CD4-positive, alpha-beta memory T cell (primary cell): Measurements from ENCODE around the gene ABCF2. TPM values are rescaled to one million over a fixed set of nuclear protein-coding genes. Genes with fewer than 3 reads are reported as not detected.
A peak's percentile ranks its signal among the peaks of the same experiment; 100 is the strongest.

Experiments
- CTCF ChIA-PET: fragments of 350-600 bp; sonication (Branson Sonifier 250); formaldehyde crosslinking; loops from one replicate; lab custom pipeline; 2021; ENCODE audit warnings: inconsistent platforms; ENCODE audit not compliant: partially characterized antibody; lab: Charles Lee
- POLR2A ChIA-PET: fragments of 350-600 bp; sonication (Branson Sonifier 250); formaldehyde crosslinking; loops from one replicate; lab custom pipeline; 2021; ENCODE audit not compliant: partially characterized antibody; lab: Charles Lee
- DNase-seq, 5 donors: peaks; one replicate each; pipeline versions ENCODE4 v3.0.0 to v3.0.0-alpha.2; 2020 to 2022; ENCODE audit warnings: mixed read lengths in 1 of 5
- H3K27ac ChIP-seq: one replicate; pipeline ENCODE4 v1.7.0; 2013; ENCODE audit warnings: low read depth, low read length
- H3K27me3 ChIP-seq: 2 replicates; pipeline ENCODE4 v1.7.0; 2013; ENCODE audit warnings: mild to moderate bottlenecking, low read length, moderate library complexity; ENCODE audit not compliant: insufficient read depth
- H3K36me3 ChIP-seq: 2 replicates; pipeline ENCODE4 v1.7.0; 2013; ENCODE audit warnings: mild to moderate bottlenecking, low read length, moderate library complexity; ENCODE audit not compliant: insufficient read depth
- H3K4me1 ChIP-seq: 2 replicates; pipeline ENCODE4 v1.7.0; 2013; ENCODE audit warnings: mild to moderate bottlenecking, low read length, moderate library complexity; ENCODE audit not compliant: insufficient read depth
- H3K4me3 ChIP-seq, 2 donors: one replicate each; pipeline ENCODE4 v1.7.0; 2013; ENCODE audit warnings: low read length in 2 of 2, mild to moderate bottlenecking in 1 of 2
- H3K9me3 ChIP-seq, 2 donors: one replicate each; pipeline ENCODE4 v1.7.0; 2013; ENCODE audit warnings: low read length in 2 of 2, control low read depth in 1 of 2; ENCODE audit not compliant: control insufficient read depth in 1 of 2
- H3K27ac Mint-ChIP-seq, 7 donors: one replicate each; pipeline ENCODE4 v1.8.0; 2020 to 2021; ENCODE audit warnings: mixed read lengths in 7 of 7, mild to moderate bottlenecking in 6 of 7, inconsistent platforms in 3 of 7, moderate library complexity in 3 of 7
- H3K27me3 Mint-ChIP-seq, 2 donors: one replicate each; pipeline ENCODE4 v1.8.0; 2020 to 2021; ENCODE audit warnings: mixed read lengths in 2 of 2
- H3K36me3 Mint-ChIP-seq, 2 donors: one replicate each; pipeline ENCODE4 v1.8.0; 2020 to 2021; ENCODE audit warnings: mixed read lengths in 2 of 2, inconsistent platforms in 1 of 2, mild to moderate bottlenecking in 1 of 2
- H3K4me1 Mint-ChIP-seq, 4 donors: one replicate each; pipeline ENCODE4 v1.8.0; 2020 to 2021; ENCODE audit warnings: mixed read lengths in 4 of 4, mild to moderate bottlenecking in 1 of 4
- H3K4me3 Mint-ChIP-seq, 8 donors: one replicate each; pipeline ENCODE4 v1.8.0; 2020 to 2021; ENCODE audit warnings: mixed read lengths in 8 of 8, mild to moderate bottlenecking in 7 of 8, moderate library complexity in 6 of 8, inconsistent platforms in 3 of 8
- H3K9me3 Mint-ChIP-seq, 8 donors: one replicate each; pipeline ENCODE4 v1.8.0; 2020 to 2021; ENCODE audit warnings: mixed read lengths in 8 of 8, mild to moderate bottlenecking in 5 of 8, inconsistent platforms in 3 of 8, moderate library complexity in 1 of 8
- intact Hi-C: fragments of 100-400 bp; cut with micrococcal nuclease; formaldehyde crosslinking; loops from one replicate; pipeline ENCODE4 v1.15.1; 2023
- polyA plus RNA-seq, 2 donors: library from polyadenylated mRNA; unstranded; fragments of 300-500 nt; fragmentation: Illumina TruSeq; gene quantifications; one replicate each; pipeline ENCODE4 v1.2.3, GENCODE V29; 2021
- total RNA-seq, 2 experiments: library from RNA; stranded (reverse); gene quantifications; one replicate each; pipeline ENCODE4 v1.2.3, GENCODE V29; 2021

The ABCF2 gene
- total and polyA plus RNA-seq, 4 experiments from 2014 or later = 31.4 to 37.3 (median 34.4) TPM

DNA sequence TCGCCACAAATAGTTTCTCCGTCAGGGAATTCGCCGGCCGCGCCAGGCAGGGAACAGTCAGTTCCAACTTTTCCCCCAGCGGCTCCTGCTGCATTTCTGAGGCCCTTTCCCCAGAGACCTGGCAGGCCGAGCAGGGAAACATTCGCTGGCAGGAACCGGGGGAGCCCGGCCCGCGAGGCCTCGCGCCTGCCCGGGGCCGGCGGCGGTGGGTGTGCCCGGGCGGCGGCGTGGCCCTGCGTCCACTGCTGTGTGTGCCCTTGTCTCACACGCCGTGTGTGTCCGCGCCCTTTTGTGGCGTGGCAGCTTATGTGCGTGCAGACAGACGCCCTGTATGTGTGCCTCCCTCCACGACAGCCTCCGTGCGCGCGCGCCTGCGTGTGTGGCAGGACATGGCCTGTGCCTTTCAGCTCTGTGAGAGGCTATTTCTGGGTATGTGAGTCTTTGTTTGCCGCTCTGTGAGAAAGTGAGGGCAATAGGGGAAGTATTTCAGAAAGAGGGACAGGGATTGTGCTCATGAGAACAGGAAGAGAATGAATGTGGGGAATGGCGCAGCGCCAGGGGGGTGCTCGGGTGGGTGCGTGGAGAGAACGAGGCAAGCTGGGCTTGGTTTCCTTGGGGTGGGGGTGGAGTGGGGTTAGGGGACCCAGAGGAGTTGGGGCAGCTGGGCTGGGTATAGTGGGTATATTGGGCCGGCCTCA is 22.2 kb upstream of the ABCF2 start:
- Mint-ChIP-seq H3K27ac (peak overlapping the region in 3 of 7 donors; percentile 2 to 72 (median 4)), H3K4me3 (peak overlapping the region; percentile 57 to 83 (median 72)), H3K4me1 (peaks cover 20 to 62% (median 36%) of the 10 kb centered on the region in 4 donors), H3K36me3 (no peaks in the 10 kb centered on the region), H3K9me3 (no peaks in the 10 kb centered on the region), H3K27me3 (peaks cover 31 to 49% of the 10 kb centered on the region in 2 donors)
- peak; percentile 33 to 48 (median 44) for DNase-seq
- Histone ChIP-seq H3K36me3 (no peaks in the 10 kb centered on the region), H3K4me3 (peak overlapping the region in 1 of 2 donors; percentile 32), H3K9me3 (no peaks in the 10 kb centered on the region), H3K4me1 (peaks cover 51% of the 10 kb centered on the region), H3K27ac (no peak overlapping the region), H3K27me3 (peaks cover 39% of the 10 kb centered on the region)
- intact Hi-C loops = loop anchor here (5.0 kb wide), 1 partner anchor 42 kb away; no protein-coding TSS in a partner anchor
- ChIA-PET CTCF (no interaction called here), POLR2A (interaction anchor here (1.0 kb wide), 1 partner anchor 17 kb away, joined by 3 read pairs; the partner anchor contains the start of gene CHPF2)

DNA sequence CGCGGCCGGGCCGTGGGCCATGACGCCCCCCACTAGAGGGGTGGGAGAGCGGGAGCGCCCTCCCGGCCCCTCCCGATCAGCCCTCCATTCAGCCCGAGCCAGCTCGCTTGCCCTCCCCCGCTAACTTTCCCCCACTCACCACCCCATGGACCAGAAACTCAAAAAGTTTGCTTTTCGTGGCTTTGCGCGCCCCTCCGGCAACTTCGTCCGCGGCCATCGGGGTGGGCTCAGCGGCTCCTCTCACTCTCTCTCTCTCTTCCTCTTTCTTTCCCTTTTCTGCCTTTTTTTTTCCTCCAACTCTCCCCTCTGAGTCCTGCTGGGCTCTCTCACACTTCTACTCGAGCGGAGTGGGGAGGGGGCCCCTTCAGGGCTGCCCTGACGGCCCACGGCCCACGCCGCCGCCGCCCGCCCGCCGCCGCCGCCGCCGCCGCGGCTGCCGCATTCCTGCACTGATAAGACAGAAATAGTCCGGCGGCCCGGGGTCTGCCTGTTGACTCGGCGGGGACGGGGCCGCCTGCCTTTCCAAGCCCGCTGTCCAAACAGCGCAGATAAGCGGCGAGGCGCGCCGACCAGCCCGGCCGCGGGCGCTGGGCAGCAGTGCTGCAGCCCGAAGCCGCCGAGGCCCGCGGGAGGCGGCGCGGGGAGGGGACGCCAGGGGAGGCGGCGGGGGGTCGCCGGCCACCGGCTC is 21.5 kb upstream of the ABCF2 start, which contains the start of gene SMARCD3:
Gene SMARCD3 (minus strand): TSS at position 349 of the 688 bp plus-strand sequence. CDS start 132 bp downstream, at position 217.
- Histone ChIP-seq H3K9me3 (no peaks in the 10 kb centered on the region), H3K36me3 (no peaks in the 10 kb centered on the region), H3K4me3 (peak within 1 kb of the TSS in 1 of 2 donors; percentile 32), H3K27ac (no peak within 1 kb of the TSS), H3K4me1 (peaks cover 58% of the 10 kb centered on the region), H3K27me3 (peaks cover 39% of the 10 kb centered on the region)
- peak within 1 kb of the TSS; percentile 71 to 83 (median 80) for H3K4me3 Mint-ChIP-seq
- no peaks in the 10 kb centered on the region for H3K9me3 Mint-ChIP-seq
- ChIA-PET POLR2A (interaction anchor here (1.8 kb wide), 1 partner anchor 22 kb away, joined by 5 read pairs; the partner anchor contains the start of gene ABCF2), CTCF (interaction anchor here (1.3 kb wide), 1 partner anchor 350 kb away, joined by 3 read pairs; no protein-coding TSS in a partner anchor)
- peaks cover 30 to 42% of the 10 kb centered on the region in 2 donors for H3K27me3 Mint-ChIP-seq
- no peaks in the 10 kb centered on the region for H3K36me3 Mint-ChIP-seq
- peak within 1 kb of the TSS in 4 of 7 donors; percentile 2 to 79 (median 38) for H3K27ac Mint-ChIP-seq
- intact Hi-C loops = loop anchor here (5.0 kb wide), 1 partner anchor 41 kb away; no protein-coding TSS in a partner anchor
- peaks cover 25 to 69% (median 41%) of the 10 kb centered on the region in 4 donors for H3K4me1 Mint-ChIP-seq
- peak in 3 of 5 donors; percentile 25 to 45 (median 42) for DNase-seq

DNA sequence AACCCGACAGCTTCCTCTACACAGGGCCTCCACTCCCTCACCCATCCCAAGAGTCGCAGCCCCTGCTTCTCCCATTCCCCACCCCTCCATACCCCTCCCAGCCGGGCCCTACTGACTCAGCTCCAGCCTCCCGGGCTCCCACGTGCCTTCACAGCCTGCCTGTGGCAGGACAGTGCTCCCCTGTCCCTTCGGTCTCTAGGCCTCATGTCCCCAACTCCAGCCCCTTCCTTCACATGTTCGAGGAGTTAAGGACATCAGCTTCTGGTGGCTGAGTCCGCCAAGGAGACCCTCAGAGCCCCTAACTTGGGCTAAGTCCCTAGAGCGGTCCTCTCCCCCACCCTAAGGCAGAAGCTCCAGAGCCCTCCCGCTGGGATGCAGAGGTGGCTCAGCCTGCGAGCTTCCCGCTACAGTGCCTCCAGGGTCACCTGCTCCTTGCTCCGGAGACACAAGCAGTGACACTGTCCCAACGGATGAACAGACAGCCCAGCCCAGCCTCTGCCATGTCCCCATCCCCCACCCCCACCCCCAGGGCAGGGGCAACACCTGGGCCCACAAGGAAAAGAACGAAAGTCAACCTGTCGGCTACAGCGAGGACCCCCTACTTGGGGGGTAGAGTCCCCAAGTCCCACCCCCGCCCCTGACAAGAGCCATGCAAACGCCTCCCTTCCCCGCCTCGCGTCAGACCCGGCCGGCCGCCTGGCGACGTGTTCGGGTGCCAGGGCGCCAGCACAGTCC is 20.8 kb upstream of the ABCF2 start:
- intact Hi-C loops = loop anchor here (5.0 kb wide), 1 partner anchor 40 kb away; no protein-coding TSS in a partner anchor
- Mint-ChIP-seq H3K4me1 (peaks cover 30 to 75% (median 47%) of the 10 kb centered on the region in 4 donors), H3K4me3 (peak overlapping the region; percentile 66 to 79 (median 75)), H3K9me3 (no peaks in the 10 kb centered on the region), H3K27me3 (peaks cover 25 to 36% of the 10 kb centered on the region in 2 donors), H3K27ac (peak overlapping the region in 1 of 7 donors; percentile 60), H3K36me3 (no peaks in the 10 kb centered on the region)
- POLR2A ChIA-PET = interaction anchor here (1.3 to 1.8 kb wide), 2 partner anchors 21 to 80 kb away, joined by 3 to 5 read pairs; partner anchors contain the start of genes ABCF2 and GBX1
- Histone ChIP-seq H3K36me3 (no peaks in the 10 kb centered on the region), H3K27me3 (peaks cover 37% of the 10 kb centered on the region), H3K27ac (no peak overlapping the region), H3K9me3 (no peaks in the 10 kb centered on the region), H3K4me3 (peak overlapping the region in 1 of 2 donors; percentile 24), H3K4me1 (peaks cover 64% of the 10 kb centered on the region)
- CTCF ChIA-PET = interaction anchor here (0.9 to 2.2 kb wide), 3 partner anchors 41 to 349 kb away, joined by 3 to 5 read pairs (median 3); no protein-coding TSS in a partner anchor
- DNase-seq = no peak

- no peak overlapping the region for H3K27ac ChIP-seq
- CTCF ChIA-PET = interaction anchor here (0.9 to 2.2 kb wide), 4 partner anchors 10 to 349 kb away, joined by 3 to 10 read pairs (median 4); no protein-coding TSS in a partner anchor
- intact Hi-C loops = loop anchor here (5.0 kb wide), 1 partner anchor 40 kb away; no protein-coding TSS in a partner anchor
- Mint-ChIP-seq H3K27me3 (peaks cover 19 to 31% of the 10 kb centered on the region in 2 donors), H3K27ac (peak overlapping the region in 1 of 7 donors; percentile 32), H3K36me3 (no peaks in the 10 kb centered on the region), H3K9me3 (no peaks in the 10 kb centered on the region), H3K4me3 (peak overlapping the region in 6 of 8 donors; percentile 8 to 76 (median 44)), H3K4me1 (peaks cover 27 to 68% (median 41%) of the 10 kb centered on the region in 4 donors)
- POLR2A ChIA-PET = interaction anchor here (1.3 to 1.8 kb wide), 2 partner anchors 20 to 79 kb away, joined by 3 to 5 read pairs; partner anchors contain the start of genes ABCF2 and GBX1
- H3K27me3 ChIP-seq = peaks cover 29% of the 10 kb centered on the region
- no peaks in the 10 kb centered on the region for H3K36me3 ChIP-seq
- H3K4me1 ChIP-seq = peaks cover 61% of the 10 kb centered on the region
- peak in 1 of 5 donors; percentile 7 for DNase-seq
- no peaks in the 10 kb centered on the region for H3K9me3 ChIP-seq
- no peak overlapping the region for H3K4me3 ChIP-seq
Observed at GRCh38 chr7:151246851-151247580, 20.0 kb upstream of the ABCF2 start.

DNA sequence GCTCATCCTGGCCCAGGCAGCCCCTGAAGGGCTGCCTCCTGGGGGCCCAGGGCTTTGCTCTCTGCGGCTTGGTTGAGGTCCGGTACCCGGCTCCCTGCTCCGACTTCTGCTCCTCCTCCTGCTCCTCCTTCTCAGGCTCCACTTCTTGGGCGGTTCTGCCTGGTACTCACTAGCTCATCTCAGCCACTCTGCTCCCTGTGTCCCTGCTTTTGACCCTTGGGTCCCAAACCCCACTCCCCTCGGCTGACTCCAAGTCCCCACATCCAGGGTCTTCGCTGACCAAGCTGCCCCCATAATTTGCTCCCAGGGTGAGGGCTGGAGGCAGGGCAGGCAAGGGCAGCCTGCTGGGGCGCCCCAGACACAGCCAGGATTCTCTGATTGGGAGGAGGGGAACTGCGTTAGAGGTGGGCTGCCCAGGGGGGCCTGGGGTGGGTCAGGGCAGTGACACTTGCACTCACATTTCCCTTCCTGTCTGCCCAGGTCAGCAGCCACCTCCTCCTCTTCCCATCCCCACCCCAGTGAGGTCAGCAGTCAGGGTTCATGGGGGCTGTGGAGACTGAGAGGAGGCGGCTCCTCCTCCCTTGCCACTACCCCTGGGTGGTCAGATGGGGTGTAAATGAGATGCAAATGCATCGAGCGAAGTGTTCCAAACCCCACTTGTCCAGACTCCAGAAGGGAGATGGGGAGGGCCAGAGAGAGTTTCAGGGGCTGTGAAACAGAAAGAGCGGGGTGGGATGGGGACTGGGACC is 19.3 kb upstream of the ABCF2 start:
- H3K36me3 Mint-ChIP-seq = no peaks in the 10 kb centered on the region
- H3K4me1 Mint-ChIP-seq = peaks cover 27 to 70% (median 40%) of the 10 kb centered on the region in 4 donors
- peaks cover 26% of the 10 kb centered on the region for H3K27me3 ChIP-seq
- H3K36me3 ChIP-seq = no peaks in the 10 kb centered on the region
- peaks cover 59% of the 10 kb centered on the region for H3K4me1 ChIP-seq
- H3K4me3 Mint-ChIP-seq = peak overlapping the region; percentile 46 to 78 (median 66)
- H3K27ac Mint-ChIP-seq = peak overlapping the region in 3 of 7 donors; percentile 5 to 35 (median 24)
- H3K9me3 Mint-ChIP-seq = no peaks in the 10 kb centered on the region
- ChIA-PET POLR2A (interaction anchor here (0.7 to 5.1 kb wide), 3 partner anchors 12 to 19 kb away, joined by 3 to 32 read pairs (median 5); partner anchors contain the start of gene ABCF2), CTCF (interaction anchor here (0.6 to 4.6 kb wide), 7 partner anchors 10 to 74 kb away, joined by 3 to 26 read pairs (median 5); partner anchors contain the start of gene ABCF2)
- DNase-seq = peak in 1 of 5 donors; percentile 31
- peaks cover 19 to 31% of the 10 kb centered on the region in 2 donors for H3K27me3 Mint-ChIP-seq
- H3K9me3 ChIP-seq = no peaks in the 10 kb centered on the region
- intact Hi-C loops = loop anchor here (5.0 kb wide), 1 partner anchor 39 kb away; no protein-coding TSS in a partner anchor
- no peak overlapping the region for H3K27ac ChIP-seq
- H3K4me3 ChIP-seq = no peak overlapping the region
